ENCODE data around the gene SLIT1.

DNA sequence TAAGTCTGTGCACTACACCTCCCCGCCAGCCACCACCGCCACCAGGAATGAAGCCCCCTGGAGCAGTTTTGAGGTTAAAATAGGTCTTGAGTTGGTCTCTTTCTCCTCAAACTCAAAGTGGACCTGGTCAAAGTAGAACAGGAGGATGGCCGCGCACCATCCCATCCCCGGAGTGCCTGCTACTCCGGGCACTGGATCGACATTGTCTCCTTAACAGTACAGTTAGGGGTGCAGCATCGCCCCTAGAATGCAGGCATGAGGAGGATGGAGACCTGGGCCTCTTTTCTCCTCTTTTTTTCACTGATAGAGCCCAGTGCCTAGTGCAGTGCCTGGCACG lies 145.5 kb downstream of the SLIT1 start:
- no peak for TF ChIP-seq HDGF (IDR thresholded peaks at IDR 0.05; ENCODE audit: borderline replicate concordance)
- no peak for TF ChIP-seq ELF4 (IDR thresholded peaks at IDR 0.05)
- TF ChIP-seq SUZ12 (IDR thresholded peaks at IDR 0.05) = no peak
- no peak for TF ChIP-seq BHLHE40 (IDR thresholded peaks at IDR 0.05; ENCODE audit: borderline replicate concordance)
- no peak for TF ChIP-seq FOXK2 (IDR thresholded peaks at IDR 0.05)
- TF ChIP-seq SP1 (IDR thresholded peaks at IDR 0.05) = no peak
- TF ChIP-seq FOXA1 (IDR thresholded peaks at IDR 0.05) = no peak
- TF ChIP-seq L3MBTL2 (conservative IDR thresholded peaks at IDR 0.05) = no peak
